Endothelial cell (in vitro differentiated cells): ENCODE results near the gene ZNF473. TPM values are rescaled to one million over a fixed set of nuclear protein-coding genes. Genes with fewer than 3 reads are reported as not detected.
"Not testable (repeated sequence)": the region's sequence is repeated elsewhere in the genome, so short reads cannot be mapped to it uniquely, and the experiment has no call there.

Source experiments
- DNase-seq: peaks from one replicate; pipeline ENCODE4 v3.0.0; 2021; ENCODE audit warnings: low spot score
- H3K27ac Mint-ChIP-seq: one replicate; pipeline ENCODE4 v1.8.0; 2021; ENCODE audit warnings: mixed read lengths, inconsistent platforms; ENCODE audit not compliant: unreplicated experiment
- H3K27me3 Mint-ChIP-seq: one replicate; pipeline ENCODE4 v1.8.0; 2021; ENCODE audit warnings: mild to moderate bottlenecking, moderate library complexity, mixed read lengths, inconsistent platforms; ENCODE audit not compliant: unreplicated experiment
- H3K36me3 Mint-ChIP-seq: one replicate; pipeline ENCODE4 v1.8.0; 2021; ENCODE audit warnings: mild to moderate bottlenecking, low read depth, mixed read lengths, inconsistent platforms; ENCODE audit not compliant: unreplicated experiment
- H3K4me1 Mint-ChIP-seq: one replicate; pipeline ENCODE4 v1.8.0; 2021; ENCODE audit warnings: mild to moderate bottlenecking, mixed read lengths, inconsistent platforms; ENCODE audit not compliant: unreplicated experiment
- H3K4me3 Mint-ChIP-seq: one replicate; pipeline ENCODE4 v1.8.0; 2021; ENCODE audit warnings: mild to moderate bottlenecking, mixed read lengths, inconsistent platforms; ENCODE audit not compliant: unreplicated experiment
- H3K9me3 Mint-ChIP-seq: one replicate; pipeline ENCODE4 v1.8.0; 2021; ENCODE audit warnings: mixed read lengths, inconsistent platforms; ENCODE audit not compliant: unreplicated experiment
- total RNA-seq: library from RNA; stranded (reverse); fragmentation: NEBNext Ultra II Directional; extraction: Animal tissue kit (Norgen Biotek cat#: 25700); gene quantifications from one replicate; pipeline ENCODE4 v1.2.1, GENCODE V29; 2021; ENCODE audit not compliant: unreplicated experiment
- TF ChIP-seq, protein P1 (sequence below): fragments of 200-600 bp; sonication (generic); IDR thresholded peaks from one replicate; pipeline ENCODE4 v1.5.0; 2021; ENCODE audit warnings: antibody characterized with exemption; ENCODE audit not compliant: unreplicated experiment

The ZNF473 gene
- total RNA-seq, 1 donor from 2014 or later, result 10.9 TPM

DNA sequence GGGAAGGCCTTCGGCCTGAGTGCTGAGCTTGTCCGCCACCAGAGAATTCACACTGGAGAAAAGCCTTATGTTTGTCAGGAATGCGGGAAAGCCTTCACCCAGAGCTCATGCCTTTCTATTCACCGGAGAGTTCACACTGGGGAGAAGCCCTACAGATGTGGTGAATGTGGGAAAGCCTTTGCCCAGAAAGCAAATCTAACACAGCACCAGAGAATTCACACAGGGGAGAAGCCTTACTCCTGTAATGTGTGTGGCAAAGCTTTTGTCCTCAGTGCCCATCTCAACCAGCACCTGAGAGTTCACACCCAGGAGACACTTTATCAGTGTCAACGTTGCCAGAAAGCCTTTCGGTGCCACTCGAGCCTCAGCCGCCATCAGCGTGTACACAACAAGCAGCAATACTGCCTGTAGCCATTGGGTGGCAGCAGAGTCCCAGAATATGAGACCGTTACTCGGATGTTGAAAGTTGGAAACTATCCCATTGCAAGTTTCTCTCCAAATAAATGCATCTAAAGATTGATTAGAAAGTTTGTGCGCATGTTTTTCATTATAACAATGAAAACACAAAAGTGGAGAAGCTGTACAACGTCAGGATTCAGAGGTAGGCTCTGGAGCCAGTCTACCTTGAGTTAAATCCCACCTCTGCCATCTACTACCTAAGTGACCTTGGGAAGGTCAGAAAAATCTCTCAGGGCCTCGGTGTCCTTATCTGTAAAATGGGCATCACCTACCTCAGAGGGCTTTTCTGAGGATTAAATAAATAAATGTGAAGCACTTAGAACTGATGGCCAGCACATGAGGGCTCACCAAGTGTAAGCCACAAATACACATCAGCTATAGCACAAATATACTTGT lies 21.1 kb downstream of the ZNF473 start:
- no peak for DNase-seq
- H3K9me3 Mint-ChIP-seq, result peaks cover 51% of the 10 kb centered on the region

DNA sequence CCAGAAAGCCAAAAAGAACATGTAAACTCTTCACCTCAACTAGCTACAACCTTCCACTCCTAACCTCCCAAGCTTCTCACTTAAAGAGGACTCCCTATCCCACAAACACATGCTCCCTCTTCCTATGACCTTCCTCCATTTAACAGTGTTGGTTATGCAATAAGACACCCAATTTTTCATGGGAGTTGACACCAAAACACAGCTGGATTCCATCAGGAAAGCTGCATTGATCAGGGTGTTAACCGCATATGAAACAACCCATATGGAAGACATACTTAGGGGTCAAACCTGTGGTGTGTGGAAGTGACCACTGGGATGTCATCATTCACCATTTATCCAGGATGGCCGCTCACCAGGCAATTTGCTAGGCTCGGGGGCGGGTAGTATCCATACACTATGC lies 21.9 kb downstream of the ZNF473 start:
- Mint-ChIP-seq H3K4me3 (peak overlapping the region; percentile 65), H3K36me3 (peaks cover 70% of the 10 kb centered on the region), H3K4me1 (no peaks in the 10 kb centered on the region), H3K27me3 (peaks cover 12% of the 10 kb centered on the region), H3K9me3 (peaks cover 43% of the 10 kb centered on the region), H3K27ac (no peak overlapping the region)
- DNase-seq, result no peak
- TF ChIP-seq, protein P1, sequence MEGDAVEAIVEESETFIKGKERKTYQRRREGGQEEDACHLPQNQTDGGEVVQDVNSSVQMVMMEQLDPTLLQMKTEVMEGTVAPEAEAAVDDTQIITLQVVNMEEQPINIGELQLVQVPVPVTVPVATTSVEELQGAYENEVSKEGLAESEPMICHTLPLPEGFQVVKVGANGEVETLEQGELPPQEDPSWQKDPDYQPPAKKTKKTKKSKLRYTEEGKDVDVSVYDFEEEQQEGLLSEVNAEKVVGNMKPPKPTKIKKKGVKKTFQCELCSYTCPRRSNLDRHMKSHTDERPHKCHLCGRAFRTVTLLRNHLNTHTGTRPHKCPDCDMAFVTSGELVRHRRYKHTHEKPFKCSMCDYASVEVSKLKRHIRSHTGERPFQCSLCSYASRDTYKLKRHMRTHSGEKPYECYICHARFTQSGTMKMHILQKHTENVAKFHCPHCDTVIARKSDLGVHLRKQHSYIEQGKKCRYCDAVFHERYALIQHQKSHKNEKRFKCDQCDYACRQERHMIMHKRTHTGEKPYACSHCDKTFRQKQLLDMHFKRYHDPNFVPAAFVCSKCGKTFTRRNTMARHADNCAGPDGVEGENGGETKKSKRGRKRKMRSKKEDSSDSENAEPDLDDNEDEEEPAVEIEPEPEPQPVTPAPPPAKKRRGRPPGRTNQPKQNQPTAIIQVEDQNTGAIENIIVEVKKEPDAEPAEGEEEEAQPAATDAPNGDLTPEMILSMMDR, result no peak

More for the DNA sequence above, 21.1 kb downstream of the ZNF473 start:
- Mint-ChIP-seq H3K27me3 (peaks cover 19% of the 10 kb centered on the region), H3K4me3 (peak overlapping the region; percentile 82), H3K27ac (no peak overlapping the region), H3K4me1 (no peaks in the 10 kb centered on the region), H3K36me3 (peaks cover 78% of the 10 kb centered on the region)
- TF ChIP-seq, protein P1, result peak; percentile 67

DNA sequence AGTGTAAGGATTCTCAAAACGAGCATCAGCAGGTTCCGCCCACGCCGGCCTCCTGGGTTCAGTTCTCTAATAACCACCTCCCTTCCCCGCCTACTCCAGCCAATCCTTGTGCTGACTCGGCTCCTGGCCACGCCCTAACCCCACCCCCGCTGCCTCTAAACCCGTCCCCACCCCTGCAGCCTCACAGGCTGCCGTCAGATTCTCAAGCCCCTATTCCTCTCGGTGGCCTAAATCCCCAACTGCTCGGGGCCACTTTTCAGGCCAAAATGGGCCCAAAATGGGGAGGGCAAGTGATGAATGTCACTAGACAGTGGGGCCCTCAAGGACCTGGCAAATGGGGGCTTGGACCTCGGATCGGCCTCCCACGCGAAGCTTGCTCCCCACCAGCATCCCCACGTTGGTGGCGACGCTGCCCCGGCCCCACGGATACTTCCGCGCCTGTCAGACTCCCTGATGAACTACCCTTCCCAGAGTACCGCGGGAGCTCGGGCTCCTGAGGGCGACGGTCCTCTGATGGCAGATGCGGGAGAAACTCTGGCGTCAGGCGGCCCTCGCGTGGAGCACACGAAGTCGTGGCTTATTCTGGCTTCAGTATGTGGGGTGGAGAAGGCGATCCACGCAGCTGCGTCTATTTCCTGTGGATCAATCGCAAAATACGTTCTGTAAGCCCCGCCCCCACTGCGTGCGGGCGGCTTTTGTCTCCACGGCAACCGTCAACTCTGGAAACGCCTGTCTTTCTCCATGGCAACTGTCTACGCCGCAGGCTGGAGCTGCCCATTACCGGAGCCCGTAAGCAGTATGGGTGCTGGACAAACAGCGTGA lies 24.8 kb downstream of the ZNF473 start:
- H3K27me3 Mint-ChIP-seq, result peaks cover 5% of the 10 kb centered on the region
- no peak overlapping the region for H3K27ac Mint-ChIP-seq
- H3K9me3 Mint-ChIP-seq, result peaks cover 22% of the 10 kb centered on the region
- H3K36me3 Mint-ChIP-seq, result peaks cover 44% of the 10 kb centered on the region
- DNase-seq, result no peak
- no peak overlapping the region for H3K4me3 Mint-ChIP-seq
- H3K4me1 Mint-ChIP-seq, result no peaks in the 10 kb centered on the region
- TF ChIP-seq, protein P1, result no peak

DNA sequence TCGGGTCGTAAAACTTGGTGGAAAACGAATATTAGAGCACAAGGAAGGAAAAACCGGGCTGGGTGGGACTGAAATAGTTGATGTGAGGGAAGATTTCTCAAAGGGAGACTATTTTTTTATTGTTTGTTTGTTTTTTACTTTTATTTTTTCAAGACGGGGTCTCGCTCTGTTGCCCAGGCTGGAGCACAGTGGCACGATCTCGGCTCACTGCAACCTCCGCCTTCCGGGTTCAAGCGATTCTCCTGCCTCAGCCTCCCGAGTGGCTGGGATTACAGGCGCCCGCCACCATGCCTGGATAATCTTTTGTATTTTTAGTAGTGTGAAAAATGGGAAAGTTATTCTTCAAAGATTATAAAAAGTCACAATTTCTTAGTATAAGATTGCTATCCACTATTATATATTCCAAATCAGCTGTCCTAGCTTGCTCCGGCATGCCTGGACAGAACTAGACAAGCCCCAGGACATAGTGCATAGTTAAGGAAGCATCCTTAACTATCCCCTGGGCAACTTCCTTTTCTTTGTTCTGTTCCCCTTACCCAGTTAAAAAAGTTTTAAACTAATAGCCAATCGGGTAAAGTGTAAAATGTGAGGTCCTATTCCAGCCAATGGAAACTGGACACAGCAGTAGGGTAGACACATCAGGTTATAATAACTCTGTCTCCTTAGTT lies 25.6 kb downstream of the ZNF473 start:
- Mint-ChIP-seq H3K36me3 (peaks cover 36% of the 10 kb centered on the region), H3K9me3 (peaks cover 19% of the 10 kb centered on the region)
- not testable (repeated sequence) for H3K4me3 Mint-ChIP-seq, DNase-seq, H3K4me1 Mint-ChIP-seq, H3K27me3 Mint-ChIP-seq, H3K27ac Mint-ChIP-seq

- no peak for DNase-seq
- no peak overlapping the region for H3K4me3 Mint-ChIP-seq
- peaks cover 31% of the 10 kb centered on the region for H3K36me3 Mint-ChIP-seq
- no peak overlapping the region for H3K27ac Mint-ChIP-seq
- peaks cover 17% of the 10 kb centered on the region for H3K9me3 Mint-ChIP-seq
- no peaks in the 10 kb centered on the region for H3K4me1 Mint-ChIP-seq
- H3K27me3 Mint-ChIP-seq, result peaks cover 2% of the 10 kb centered on the region
- TF ChIP-seq, protein P1, result no peak
Observed at GRCh38 chr19:50051964-50052363, 26.2 kb downstream of the ZNF473 start.
